PC-9 (cell line): ENCODE data around the gene CRNKL1.

ENCODE experiments used
- CTCF ChIP-seq: fragments of 200-600 bp; sonication (generic); conservative IDR thresholded peaks from 2 replicates; pipeline ENCODE4 v1.6.1; 2017; ENCODE audit warnings: mixed run types, antibody characterized with exemption, mild to moderate bottlenecking, moderate library complexity
- EZH2 ChIP-seq: fragments of 200-600 bp; sonication (generic); IDR thresholded peaks from 2 replicates; pipeline ENCODE4 v1.8.0; 2017; ENCODE audit warnings: antibody characterized with exemption, low read depth

- TF ChIP-seq CTCF = no peak
- TF ChIP-seq EZH2 = no peak
Observed at GRCh38 chr20:19998990-19999705, 53.1 kb downstream of the CRNKL1 start.
